ENCODE measurements around the gene CARD10.

The CARD10 gene

DNA sequence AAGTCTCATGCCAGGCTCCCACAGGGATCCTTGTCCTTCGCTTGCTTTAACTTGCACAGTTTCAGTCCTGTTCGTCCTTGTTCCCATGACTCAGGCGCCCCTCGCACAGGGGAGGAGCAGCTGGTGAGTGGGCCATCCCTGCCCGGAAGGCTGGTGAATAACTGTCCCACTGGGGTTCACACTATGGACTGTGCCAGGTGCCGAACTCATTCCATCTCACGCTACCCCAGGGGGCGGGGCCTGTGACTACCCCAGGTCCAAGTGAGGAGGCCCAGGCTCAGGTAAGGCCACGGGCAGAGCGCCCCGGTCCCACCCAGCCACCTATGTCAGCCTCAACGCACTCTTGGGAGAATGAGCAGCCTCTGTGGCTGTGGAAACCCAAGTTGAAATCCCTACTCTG lies 7.2 kb upstream of the CARD10 start:
- DNase-seq: peak; percentile 46

DNA sequence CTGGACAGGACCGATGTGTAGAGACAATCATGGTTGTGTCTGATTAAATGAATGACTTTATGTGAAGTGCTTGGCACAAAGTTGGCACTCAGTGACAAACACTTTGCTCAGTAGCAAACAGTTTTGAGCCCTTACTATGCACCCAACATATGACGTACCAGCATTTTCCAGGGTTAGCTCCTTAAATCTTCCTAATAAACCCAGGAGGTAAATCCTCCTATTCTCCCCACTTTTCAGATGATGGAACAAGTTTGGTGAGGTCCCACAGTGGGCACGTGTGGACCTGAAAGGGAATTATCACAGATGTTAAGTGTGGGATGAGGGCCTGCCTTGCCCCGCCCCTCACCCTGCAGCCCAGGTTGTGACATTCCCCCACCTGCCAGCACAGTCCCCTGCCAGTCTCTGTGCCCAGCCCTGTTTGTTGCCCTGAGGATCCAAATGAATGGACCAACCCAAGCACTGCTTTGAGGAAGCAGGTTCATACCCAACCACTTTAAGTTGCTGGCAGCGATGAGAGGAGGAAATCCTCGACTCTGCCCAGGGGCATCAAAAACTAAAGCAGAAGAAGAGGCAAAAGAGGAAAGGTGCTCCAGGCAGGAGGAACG lies 6.6 kb upstream of the CARD10 start:
- no peak for DNase-seq

DNA sequence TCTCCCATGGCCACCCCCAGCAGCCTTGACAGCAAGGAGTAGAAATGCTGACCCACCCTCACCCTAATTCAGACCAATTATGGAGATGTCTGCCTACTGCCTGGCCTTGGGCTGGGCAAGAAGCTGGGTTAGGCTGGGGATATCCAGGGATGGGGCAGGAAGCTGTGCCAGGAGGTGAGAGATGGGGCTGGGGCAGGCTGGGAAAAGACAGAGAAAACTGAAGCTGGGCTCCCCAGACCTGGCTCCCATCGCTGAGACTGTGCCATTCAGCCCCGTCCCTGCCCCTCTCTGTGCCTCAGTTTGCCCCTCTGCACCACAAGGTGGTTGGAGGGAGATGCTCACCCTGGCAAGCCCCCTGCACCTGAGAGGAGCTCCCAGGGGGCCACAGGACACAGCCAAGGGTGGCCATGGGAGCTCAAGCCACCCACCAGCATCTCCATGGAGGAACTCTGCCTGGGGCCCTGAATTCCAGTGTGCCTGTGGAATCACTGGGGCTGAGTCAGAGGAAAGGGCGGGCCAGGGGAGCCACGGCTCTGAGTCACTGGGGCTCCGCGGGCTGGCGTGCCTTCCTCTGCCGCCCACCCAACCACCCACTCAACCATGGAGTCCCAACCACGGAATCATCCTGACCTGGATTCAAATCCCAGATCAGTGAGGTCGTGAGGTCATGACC lies 6.0 kb upstream of the CARD10 start:
- peak; percentile 85 for DNase-seq

DNA sequence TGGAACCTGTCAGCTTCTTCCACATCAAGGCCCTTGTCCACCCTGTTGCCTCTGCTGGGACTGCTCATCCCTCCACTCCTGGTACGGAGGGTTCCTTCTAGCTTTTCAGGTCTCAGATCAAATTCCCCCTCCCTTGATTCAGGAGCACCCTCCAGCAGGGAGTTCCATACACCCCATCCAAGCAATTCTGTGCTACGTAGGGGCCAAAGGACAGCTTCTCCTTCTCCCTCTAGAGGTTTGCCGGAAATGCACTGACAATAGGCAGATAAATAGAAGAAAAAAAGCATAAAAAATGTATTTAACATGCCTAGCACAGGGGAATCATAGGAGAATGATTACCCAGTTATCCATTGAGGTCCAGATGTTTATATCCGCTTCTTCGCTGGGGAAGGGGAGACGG lies 3.3 kb upstream of the CARD10 start:
- DNase-seq: no peak

DNA sequence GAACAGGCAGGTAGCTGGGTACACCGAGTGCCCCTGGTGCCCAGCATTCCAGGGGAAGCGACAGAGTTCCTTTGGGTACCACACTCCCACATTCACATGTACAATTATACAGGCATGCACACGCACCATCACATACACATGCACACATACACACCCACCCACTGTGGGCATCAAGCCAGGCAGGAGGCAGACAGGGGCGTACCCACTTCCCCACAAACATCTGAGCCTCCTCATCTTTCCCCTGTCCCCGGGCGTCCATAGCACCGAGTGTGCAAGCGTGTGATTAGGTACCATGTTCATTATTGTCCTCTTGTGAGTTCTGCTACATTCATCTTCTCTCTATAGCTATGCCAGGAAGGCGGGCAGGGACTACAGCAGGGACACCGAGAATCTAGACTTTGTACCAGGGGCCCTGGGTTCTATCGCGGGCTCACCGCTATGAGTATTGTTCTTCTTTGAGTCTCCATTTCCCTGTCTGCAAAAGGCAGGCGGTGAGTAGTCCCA lies 2.1 kb upstream of the CARD10 start:
- DNase-seq: no peak

DNA sequence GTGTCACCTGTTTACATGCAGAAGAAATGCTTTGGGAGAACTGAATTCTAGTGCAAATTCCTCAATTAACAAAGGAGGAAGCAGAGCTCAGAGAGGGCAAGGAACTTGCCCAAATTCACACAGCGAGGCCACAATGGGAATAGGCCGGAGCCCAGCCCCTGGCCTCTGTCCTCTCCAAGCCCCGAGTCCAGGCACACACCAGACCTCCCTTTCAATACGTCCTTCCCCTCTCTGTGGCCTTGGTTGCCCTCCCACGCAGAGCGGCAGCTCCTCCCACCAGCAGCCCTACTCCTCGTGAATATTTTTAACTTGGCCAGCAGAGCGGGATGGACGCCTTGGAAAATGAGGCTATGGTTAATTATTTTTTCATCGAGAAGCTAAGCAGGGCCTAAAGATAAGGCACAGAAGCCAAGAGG lies 1.6 kb upstream of the CARD10 start:
- no peak for DNase-seq

DNA sequence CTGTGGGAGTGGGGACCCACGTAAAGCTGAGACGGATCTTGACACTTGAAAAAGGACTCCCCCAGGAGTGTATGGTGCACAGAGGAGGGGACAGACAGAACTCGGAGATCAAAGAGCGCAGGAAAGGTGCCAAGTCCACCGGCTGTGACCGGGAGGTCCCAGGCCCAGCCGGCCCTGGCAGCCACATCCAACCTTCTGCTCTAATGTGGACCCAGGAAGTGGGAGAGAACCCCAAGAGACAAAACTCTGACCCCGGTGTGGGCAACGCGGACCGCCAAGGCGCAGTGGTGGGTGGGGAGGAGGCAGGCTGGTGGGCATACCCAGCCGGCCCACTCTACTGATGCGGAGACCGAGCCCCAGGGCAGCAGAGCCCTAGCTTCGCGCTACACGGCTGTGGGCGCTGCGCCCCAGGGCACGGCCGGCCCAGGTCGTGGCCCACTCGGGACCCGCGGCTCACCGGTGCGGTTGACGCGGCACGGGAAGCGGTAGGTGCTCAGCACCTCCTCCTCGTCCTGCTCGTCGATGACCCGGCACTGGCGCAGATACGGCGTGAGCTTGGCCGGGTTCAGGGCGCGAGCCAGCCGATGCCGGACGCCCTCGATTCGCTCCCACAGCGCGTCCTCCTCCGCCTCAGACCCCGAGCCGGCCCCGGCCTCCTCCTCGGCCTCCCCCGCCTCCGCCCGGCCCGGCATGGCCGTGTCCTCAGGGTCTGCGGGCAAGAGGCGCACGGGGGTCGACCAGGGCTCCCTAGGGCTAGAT lies 527 bp downstream of the CARD10 start:
- DNase-seq: no peak

DNA sequence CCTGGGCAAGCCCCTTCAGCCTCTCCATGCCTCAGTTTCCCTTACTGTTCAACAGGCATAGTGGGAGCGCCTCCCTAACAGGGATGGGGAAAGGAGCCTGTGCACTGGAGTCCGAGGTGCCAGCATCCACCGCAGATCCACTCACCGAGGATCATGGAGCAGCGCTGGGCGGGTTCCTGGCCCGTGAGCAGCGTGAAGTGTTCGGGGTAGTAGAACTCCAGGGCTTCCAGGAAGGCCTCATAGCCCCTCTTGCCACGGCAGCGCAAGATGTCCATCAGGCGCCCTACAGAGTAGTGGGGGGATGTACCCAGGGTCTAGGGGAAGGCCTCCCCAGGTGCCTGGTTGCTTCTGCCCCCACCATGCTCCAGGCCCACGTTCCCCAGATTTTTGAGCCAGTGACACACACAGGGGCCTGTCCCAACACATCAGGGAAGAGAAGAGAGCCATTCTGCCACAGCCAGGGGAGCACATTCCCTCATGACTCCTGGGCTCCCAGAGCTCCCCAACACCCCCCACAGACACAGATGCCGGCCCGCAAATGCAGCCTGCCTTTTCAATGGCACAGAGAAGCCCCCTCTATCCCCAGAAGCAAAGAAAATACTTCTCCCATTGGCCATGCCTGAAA lies 1.3 kb downstream of the CARD10 start:
- DNase-seq: no peak

DNA sequence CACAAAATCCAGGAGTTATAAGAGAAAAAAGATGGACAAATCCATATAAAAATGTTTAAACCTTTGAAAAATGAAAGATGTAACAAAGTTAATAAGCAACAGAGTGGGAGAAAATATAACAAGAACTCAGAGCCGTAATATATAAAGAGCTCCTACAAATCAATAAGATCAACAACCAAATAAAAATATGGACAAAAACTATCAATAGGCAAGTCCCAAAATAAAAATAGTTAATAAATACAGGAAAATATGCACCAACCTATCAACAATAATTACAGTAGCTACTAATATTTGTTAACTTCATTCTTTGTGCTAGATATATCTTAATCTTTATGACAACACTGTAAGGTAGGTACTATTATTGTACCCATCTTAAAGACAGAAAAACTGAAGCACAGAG lies 2.8 kb downstream of the CARD10 start:
- DNase-seq: no peak

DNA sequence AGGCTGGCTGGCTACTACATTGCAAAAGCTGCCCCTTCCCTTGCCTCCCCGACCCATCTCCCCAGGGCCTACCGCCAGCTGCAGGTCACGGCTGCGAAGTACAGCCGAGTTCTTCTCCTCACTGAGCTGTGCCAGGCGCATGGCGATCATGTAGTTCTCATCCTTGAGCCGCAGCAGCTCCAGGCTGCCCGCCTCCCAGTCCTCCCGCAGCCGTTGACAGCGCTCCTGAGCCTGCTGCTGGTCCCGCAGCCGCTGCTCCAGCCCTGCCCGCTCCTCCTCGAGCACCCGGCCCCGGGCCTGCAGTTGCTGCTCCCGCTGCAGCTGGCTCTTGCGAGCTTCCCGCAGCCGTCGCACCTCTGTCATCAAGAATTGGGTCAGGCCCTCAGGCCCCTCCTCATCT lies 3.3 kb downstream of the CARD10 start:
- DNase-seq: no peak

DNA sequence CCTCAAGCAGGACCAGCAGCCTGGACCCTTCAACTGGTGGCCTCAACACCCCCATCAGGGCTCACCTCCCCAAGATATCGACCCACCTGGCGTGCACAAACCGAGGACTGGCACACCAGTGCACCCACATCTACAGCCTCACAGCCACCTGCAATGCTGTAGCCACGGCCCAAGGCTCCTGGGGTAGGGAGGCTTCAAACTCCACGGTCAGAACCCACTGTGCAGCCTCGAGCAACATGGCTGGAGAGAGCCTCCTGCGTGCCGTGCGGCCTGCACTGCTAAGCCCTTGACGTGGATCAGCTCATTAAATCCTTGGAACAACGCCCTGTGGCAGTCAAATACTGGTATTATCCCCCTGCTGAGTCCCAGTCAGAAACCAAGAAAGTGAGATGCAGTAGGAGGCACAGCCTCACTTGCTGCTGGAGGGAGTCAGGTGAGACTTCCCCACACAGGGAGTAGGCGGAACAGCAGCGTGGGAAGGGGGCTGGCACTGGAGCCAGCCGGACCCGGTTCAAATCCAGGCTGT lies 4.6 kb downstream of the CARD10 start:
- DNase-seq: no peak

DNA sequence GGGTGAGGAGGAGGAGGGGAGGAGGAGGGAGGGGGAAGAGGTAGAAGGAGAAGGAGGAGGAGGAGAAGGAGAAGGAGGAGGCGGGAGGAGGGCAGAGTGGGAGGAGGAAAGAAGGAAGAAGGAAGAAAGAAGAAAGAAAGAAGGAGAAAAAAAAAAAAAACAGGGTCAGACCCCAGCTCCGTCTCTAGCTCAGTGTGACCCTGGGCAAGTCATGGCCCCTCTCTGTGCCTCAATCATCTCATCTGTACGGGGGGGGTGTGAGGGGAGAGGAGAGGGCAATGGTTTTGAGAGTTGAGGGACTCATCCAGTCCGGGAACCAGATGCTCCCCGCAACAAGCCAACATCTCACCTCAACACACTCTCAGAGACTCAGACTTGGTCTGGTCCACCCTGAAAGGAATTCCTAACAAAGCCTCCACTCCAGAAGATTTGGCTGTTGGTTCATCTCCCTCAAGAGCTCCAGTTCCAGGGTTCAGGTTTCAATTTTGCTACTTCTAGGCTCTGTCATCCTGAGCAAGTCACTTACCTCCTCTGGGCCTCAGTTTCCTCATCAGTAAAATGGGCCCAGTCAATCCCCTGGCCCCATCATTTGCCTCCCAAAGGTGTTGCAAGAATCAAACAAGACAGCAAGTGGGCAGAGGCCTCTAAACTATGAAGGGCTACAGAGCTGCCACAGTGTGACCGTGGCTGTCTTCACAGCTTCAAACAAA lies 7.7 kb downstream of the CARD10 start:
- DNase-seq: no peak

DNA sequence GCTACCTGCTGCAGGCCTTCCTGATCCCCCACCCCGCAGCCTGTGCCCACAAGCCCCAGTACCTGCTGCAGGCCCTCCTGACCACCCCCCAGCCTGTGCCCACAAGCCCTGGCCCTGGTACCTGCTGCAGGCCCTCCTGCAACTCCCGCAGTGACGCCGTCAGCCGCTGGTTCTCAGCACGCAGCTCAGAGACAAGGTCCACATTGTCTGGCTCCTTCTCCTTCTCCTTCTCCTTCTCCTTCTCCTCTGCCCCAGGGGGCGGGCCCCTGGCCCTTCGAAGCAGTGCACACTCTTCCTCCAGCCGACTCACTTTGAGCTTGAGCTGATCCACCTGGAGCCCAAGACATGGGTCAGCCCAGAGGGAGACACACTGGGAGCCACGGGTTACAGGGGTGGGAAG lies 9.1 kb downstream of the CARD10 start:
- DNase-seq: no peak

DNA sequence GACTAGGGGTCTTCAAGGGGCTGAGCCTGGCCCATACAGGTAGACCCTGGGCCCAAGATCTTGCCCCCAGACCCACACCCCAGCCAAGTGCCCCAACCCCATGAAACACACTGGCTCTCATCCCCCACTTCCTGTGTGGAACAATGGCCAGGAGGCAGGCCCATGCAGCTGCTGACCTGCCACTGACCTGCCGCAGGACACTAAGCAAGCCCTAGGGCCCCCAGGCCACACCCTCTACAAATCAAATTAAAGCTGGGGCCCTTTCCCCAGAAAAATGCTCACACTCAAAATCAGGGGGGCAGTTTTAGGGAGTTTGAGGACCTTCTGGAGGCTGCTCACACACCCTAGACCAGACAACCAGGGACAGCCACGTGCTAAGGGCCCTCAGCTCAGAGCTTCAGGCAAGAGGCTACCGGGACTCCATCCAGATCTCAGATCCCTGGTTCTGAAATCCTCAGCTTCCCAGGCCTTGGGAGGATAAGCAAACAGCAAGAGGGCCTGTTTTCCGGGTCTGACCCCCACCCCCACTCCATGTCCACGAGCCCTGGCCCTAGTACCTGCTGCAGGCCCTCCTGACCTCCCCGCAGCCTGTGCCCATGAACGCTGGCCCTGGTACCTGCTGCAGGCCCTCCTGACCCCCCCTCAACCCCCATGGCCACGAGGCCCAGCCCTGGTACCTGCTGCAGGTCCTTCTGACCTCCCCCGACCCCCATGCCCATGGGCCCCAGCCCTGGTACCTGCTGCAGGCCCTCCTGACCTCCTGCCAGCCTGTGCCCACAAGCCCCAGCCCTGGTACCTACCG lies 10.0 kb downstream of the CARD10 start:
- DNase-seq: no peak

DNA sequence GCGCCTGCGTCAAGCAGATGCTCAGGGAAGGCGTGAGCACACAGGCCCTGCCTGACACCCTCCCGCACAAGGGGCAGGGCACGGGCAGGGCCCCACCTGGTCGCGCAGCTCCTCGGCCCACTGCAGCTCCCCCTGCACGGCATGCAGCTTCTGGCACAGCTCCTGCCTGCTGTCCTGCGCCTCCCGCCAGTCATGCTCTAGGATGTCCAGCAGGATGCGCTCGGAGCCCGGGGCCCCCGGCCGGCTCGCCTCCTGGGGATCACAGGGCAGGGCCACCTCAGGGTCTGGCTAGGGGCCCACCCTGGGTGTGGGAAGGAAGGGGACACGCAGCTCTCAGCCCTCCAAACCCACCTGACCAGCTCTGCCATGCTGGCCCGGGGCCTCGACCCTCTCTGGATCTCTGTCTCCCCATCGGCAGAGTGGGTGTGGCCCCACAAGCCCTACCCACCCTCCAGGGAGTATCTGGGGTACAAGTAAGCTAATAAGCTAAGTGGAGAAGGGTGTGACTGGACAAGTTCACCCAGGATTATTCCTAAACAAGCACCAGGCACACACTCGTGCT lies 10.7 kb downstream of the CARD10 start:
- no peak for DNase-seq

DNA sequence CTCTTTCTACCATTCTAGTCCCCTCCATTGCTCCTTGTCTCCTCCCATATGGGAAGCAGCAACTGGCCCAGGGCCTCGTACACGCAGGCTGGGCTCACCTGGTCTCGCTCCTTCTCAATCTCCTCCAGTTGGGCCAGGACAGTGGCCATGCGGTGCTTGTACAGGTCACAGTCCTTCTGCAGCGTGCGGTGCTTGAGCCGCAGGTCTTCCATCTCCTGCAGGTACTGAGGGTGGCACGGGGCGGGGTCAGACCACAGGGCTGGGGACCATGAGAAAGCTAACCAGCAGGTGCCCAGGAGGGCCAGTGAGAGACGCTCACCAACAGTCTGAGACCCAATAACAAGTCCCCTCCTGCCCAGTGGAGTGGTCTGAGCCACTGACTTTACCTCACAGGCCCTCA lies 11.5 kb downstream of the CARD10 start:
- DNase-seq: no peak

DNA sequence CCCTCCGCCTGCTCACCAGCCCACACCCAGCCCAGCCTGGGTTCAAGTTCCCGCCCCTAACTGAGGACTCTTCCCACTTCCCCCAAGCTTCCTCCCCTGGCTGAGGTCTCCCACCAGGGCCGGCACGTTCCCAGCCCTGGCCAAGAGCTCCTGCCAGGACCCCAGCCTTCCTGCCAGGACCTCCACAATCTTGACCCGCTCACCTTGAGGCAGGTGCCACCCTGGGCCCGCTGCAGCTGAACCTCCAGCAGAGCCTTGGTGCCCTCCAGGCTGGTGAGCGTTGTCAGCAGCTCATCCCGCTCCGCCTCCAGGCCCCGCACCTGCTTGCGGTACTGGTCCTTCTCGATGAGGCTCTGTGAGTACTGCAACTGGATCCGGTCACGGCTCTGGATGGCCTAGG lies 13.2 kb downstream of the CARD10 start:
- DNase-seq: no peak

DNA sequence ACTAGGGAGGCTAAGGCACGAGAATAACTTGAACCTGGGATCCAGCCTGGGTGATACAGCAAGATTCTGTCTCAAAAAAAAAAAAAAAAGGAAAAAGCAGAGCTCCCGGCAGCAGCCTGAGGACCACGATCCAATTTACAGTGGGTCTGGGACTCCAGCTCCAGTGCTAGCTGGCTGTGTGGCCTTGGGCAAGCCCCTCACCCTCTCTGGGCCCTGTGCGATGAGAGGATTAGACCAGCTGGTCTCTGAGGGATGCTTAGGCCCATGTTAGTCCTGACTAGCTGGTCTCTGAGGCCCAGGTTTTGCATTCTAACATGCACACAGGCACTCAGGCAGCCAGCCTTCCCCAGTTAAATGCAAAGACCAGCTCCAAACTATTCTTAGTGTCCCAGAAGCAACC lies 13.7 kb downstream of the CARD10 start:
- DNase-seq: no peak

DNA sequence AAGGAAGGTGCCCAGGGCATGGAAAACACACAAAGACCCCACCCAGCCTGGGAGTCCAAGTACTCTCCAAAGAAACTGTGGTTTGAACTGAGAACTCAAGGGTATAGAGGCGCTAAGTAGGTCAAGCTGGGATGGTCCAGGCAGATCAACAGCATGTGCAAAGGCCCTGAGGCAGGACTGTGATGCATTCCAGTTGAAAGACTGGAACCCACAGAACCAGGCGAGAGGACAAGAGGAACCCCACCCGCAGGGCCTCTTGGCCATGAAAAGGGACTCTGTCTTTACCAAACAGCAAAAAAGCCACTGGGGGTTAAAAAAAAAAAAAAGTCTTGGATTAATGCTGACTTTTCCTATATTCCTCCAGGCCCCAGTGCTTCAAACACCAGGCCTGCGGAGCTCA lies 14.3 kb downstream of the CARD10 start:
- no peak for DNase-seq

DNA sequence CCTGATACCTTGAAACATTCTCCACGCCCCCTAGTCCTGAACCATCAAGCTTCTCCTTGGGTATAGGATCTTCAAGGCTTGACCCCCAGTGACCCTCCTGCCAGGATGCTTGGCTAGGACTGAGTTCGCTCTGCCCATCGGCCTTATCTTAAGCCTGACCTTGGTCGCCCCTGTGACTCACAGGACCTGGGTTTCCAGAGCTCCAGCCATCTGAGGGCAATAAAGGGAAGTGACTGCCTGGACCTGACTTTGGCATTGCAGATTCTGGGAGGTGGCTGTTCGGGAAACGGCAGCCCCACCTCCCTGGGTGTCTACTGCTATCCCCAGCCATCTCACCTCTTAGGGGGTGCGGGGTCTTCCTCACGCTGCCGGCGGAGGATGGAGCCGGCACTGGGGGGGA lies 15.4 kb downstream of the CARD10 start:
- no peak for DNase-seq

DNA sequence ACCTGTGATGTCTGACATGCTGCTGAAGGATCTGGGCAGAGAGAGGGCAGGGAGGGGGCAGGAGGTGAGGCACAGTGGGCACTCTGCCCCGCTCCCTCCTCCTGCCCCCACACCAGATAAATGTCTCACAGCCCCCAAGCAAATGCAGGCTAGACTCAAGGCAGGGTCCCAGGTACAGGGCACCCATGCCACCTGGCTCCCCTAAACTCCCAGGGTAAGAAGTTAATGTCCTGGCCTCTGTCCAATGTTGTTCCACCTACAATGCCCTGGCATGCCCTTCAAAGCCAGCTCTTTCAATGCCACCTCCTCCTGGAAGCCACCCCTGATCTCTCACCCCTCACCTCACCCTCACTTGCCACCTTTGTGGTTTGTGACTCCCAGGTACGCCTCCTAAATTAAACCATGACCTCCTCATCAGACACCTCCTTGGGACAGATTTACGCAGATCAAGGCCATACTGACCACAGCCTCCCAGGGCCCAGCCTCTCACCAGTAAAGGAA lies 16.0 kb downstream of the CARD10 start:
- no peak for DNase-seq
